GM10266 (cell line): ENCODE results near the gene NIPAL4.

ENCODE experiments used
- DNase-seq: peaks from one replicate; pipeline ENCODE4 v3.0.0; 2012; ENCODE audit errors: extremely low spot score
- CTCF ChIP-seq: IDR thresholded peaks from 2 replicates; pipeline ENCODE4 v1.5.1; 2012; ENCODE audit warnings: mild to moderate bottlenecking, low read depth; ENCODE audit not compliant: control insufficient read depth, insufficient read depth; ENCODE audit errors: missing control alignments

NIPAL4 gene

GRCh38 chr5:157496864-157497263 lies 36.9 kb downstream of the NIPAL4 start:
- DNase-seq = no peak
- no peak for TF ChIP-seq CTCF

GRCh38 chr5:157497875-157498611 lies 38.0 kb downstream of the NIPAL4 start:
- no peak for TF ChIP-seq CTCF
- DNase-seq = no peak

GRCh38 chr5:157502143-157502647 lies 42.2 kb downstream of the NIPAL4 start:
- peak; percentile 53 for DNase-seq
- TF ChIP-seq CTCF = no peak

GRCh38 chr5:157504053-157504452 lies 44.0 kb downstream of the NIPAL4 start:
- TF ChIP-seq CTCF = no peak
- no peak for DNase-seq

GRCh38 chr5:157505496-157505895 lies 45.5 kb downstream of the NIPAL4 start:
- no peak for TF ChIP-seq CTCF
- no peak for DNase-seq

GRCh38 chr5:157506066-157506590 lies 46.1 kb downstream of the NIPAL4 start:
- TF ChIP-seq CTCF = no peak
- DNase-seq = no peak
